Sciatic nerve (tissue), 2 donors: ENCODE data around the gene PRSS50. TPM values are rescaled to one million over a fixed set of nuclear protein-coding genes. Genes with fewer than 3 reads are reported as not detected.
"Not testable (repeated sequence)": the region's sequence is repeated elsewhere in the genome, so short reads cannot be mapped to it uniquely, and the experiment has no call there.

ENCODE experiments used
- ATAC-seq: fragments of 200-7000 bp; cut with Tn5 transposase; one replicate; pipeline ENCODE4 v1.9.1; 2020; ENCODE audit warnings: mild to moderate bottlenecking, moderate library complexity
- DNase-seq: peaks from one replicate; pipeline ENCODE4 v3.0.0-alpha.2; 2020; ENCODE audit warnings: low spot score
- intact Hi-C: fragments of 100-400 bp; cut with DNase I; formaldehyde crosslinking; loops from one replicate; pipeline ENCODE4 v1.14.2; 2022
- total RNA-seq: library from RNA; stranded (reverse); fragmentation: NEBNext Ultra II Directional; extraction: Animal tissue kit (Norgen Biotek cat#: 25700); gene quantifications from one replicate; pipeline ENCODE4 v1.2.1, GENCODE V29; 2021
- donor health status: DM: no; HTN: no; CAD: no.
- donor health status: DM: no; HTN: no; CAD: no.

Gene PRSS50, protein sequence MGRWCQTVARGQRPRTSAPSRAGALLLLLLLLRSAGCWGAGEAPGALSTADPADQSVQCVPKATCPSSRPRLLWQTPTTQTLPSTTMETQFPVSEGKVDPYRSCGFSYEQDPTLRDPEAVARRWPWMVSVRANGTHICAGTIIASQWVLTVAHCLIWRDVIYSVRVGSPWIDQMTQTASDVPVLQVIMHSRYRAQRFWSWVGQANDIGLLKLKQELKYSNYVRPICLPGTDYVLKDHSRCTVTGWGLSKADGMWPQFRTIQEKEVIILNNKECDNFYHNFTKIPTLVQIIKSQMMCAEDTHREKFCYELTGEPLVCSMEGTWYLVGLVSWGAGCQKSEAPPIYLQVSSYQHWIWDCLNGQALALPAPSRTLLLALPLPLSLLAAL
- 0.13 TPM for total RNA-seq

DNA sequence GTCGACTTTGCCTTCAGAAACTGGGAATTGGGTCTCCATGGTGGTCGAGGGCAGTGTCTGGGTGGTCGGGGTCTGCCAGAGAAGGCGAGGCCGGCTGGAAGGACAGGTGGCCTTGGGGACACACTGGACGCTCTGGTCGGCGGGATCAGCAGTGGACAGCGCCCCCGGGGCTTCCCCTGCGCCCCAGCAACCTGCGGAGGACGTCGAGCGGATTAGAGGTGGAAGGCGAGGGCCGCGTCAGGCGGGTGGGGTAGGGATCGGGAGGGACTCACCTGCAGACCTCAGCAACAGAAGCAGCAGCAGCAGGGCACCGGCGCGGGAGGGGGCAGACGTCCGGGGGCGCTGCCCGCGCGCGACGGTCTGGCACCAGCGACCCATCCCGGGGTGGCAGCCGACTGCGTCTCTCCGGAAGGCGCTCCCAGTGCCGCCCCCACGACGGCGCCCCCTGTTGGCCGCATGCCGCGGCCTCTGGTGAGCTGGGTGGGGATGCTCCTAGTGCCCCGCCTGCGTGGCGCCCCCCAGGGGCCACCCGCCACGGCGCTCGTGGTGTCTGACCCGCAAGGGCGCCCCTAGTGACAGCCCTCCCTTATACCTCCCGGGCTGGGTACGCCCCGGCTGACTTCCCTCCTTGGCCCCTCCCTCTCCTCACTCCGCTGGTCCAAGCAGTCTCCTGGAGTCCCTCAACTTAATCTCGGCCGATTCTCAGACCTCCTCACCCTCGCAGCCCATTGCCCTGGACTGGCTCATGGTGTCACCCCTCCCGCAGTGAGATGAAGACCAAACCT, at the start of gene PRSS50:
Gene PRSS50, minus strand, starts transcription at position 423 of the 785 bp plus-strand sequence. Its CDS starts 45 bp downstream, at position 378.
- no peak for DNase-seq
- intact Hi-C loops: no loop called here
- ATAC-seq: no peak

DNA sequence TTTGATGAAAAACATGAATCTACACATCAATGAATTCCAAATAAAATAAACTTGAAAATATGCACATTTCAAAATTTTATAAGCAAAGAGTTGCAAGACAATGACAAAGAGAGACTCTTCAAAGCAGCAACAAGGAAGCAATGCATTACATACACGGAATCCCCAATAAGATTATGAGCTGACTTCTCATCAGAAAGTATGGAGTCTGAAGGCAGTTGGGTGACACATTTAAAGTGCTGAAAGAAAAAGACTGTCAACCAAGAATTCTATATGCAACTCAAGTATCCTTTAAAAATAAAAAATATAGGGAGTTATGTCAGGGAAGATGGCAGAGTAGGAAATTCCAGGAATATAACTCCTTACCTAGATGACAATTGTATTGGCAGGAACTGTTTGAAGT, 46.5 kb upstream of the PRSS50 start:
- no peak for ATAC-seq
- intact Hi-C loops: no loop called here
- no peak for DNase-seq

DNA sequence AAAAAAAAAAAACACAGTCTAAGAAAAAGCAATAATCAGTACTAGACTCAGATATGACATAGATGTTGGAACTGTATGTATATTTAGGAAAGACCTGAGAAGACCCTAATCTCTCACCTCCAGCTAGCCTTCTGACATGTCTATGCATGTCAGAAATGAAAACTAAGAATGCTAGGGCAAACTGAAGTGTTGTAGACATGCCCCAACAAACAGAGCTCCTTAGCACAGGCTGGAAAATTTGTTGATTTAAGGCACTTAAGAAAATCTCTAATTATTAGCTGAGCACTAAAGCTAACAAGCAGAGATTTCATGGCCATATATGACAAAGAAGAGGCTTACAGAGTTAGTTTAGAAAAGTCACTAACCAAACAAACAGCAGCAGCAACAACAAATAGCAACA, 45.5 kb upstream of the PRSS50 start:
- ATAC-seq: no peak
- no peak for DNase-seq
- intact Hi-C loops: no loop called here

DNA sequence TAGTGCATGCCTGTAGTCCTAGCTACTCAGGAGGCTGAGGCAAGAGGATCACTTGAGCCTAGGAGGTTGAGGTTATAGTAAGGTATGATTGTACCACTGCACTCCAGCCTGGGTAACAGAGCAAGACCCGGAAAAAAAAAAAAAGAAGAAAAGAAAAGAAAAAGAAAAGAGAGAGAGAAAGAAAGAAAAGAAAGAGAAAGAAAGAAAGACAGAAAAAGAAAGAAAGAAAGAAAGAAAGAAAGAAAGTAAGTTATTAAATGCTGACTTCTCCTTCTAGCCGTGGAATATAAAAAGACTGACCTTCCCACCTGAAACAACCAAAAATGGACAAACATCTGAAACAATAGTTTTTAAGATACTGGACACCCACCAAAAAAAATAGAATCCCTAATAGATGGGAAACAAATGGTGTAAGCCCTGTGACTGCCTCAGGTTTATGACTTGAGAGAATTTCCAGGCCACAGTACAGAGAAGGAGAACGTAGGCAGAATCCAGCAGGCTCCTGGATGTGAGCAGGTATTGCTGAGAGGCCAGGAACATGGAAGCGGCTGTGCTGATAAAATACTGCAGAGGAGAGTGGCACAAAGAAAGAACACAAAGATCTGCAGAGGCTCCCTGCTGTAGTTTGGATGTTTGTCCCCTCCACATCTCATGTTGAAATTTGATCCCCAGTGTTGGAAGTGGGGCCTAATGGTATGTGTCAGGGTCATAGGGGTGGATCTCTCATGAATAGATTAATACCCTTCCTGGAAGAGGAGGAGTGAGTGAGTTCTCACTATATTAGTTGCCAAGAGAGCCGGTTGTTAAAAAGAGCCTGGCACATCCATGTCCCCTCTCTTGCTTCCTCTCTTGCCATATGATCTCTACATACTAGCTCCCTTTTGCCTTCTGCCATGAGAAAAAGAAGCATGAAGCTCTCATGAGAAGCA, 41.8 kb upstream of the PRSS50 start:
- DNase-seq (no peak), ATAC-seq (no peak)
- intact Hi-C loops: no loop called here

DNA sequence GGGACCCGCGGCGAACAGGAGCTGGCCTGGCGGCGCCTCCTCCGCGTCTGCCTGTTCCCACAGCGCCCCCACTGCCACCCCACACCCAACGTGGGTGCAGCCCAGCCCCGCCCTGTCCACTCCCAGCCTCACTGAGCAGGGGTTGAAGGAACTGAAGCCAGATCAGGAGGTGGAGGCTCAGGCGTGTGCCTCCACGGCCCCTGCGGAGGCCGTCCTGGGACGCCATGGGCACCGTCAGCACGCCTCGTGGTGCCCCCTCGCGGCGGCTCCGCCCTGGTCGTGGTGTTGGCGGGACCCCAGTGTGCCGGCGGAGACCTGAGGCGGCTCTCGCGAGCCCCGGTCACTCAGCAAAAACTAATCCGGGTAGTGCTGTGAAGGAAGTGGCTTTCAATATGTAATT, 39.0 kb upstream of the PRSS50 start:
- intact Hi-C loops: no loop called here
- DNase-seq: no peak
- no peak for ATAC-seq

DNA sequence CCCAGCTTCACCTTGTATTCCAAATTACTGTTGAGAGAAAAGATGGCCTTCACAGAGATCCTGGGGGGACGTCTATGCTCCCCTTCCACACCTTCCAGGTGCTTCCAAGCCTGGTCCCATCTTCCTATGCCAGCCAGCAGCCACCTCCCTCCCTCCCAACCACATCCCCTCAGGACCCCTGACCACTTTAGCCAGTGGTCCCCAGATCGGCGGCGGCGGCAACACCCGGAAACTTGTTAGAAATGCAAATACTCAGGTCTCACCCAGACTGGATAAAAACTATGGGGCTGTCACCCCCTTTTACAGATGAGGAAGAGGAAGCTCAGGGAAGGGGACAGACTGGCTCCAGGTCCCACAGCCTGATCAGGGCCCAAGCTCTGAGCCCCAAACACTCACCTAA, 38.0 kb upstream of the PRSS50 start:
- DNase-seq (no peak), ATAC-seq (no peak)
- intact Hi-C loops: no loop called here

DNA sequence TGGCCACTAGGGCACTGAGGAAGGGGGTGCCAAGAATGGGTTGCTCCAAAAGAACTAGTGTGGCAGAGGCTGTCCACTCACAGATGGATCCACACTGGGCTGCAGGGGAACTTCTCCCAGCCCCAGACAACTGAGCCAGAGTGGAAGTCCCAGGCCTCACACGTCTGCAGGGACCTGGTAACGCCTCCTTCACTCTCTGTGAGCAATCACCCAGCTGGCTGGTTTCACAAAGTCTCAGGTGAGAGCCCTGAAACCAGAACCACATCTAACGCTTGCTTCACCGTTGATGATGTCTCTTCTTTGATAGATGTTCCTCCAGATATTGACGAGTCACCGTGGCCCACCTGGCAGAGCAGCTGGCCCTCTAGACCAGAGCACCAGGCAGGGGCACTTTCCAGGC, 35.5 kb upstream of the PRSS50 start:
- intact Hi-C loops: not testable (repeated sequence)

DNA sequence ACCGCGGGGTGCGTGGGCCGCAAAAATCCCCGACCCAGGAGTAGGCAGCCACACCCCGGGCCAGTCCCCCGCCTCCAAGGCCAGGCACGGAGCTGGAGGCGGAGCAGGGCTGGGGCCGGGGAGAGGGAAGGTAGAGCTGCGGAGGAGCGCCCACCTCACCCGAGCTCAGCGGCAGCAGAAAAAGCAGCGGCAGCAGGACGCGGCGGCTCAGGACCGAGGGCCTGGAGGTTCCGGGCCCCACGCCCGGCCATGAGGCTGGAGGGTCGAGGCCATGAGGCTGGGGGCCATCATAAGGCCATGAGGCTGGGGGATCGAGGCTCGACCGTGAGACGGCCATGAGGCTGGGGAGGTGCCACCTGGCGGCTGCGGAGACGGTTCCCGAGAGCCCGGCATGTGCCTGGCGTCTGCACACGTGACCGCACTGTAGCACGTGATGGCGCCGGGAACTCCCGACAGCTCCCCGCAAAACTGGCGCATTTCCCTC, 32.9 kb upstream of the PRSS50 start:
- no peak for DNase-seq
- no peak for ATAC-seq
- intact Hi-C loops: no loop called here

More for the DNA sequence above, 35.5 kb upstream of the PRSS50 start:
- DNase-seq, ATAC-seq: not testable (repeated sequence)

DNA sequence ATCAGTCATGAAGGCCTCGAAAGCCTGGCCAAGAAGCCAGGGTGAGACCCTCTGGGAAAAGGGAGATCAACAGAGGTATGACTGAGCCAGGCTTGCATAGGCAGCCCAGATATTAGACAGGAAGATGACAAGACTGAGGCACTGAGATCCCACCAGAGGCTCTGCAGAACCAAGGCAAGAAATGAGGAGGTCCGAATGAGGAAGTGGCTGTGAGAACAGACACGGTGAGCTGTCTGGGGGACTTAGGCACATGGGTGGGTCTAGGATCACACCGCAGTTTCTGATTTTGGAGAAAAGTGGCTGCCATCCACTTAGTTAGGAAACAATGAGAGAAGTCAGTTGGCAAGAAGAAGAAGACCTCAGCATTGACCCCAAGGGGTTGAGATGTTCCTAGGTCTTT, 31.5 kb upstream of the PRSS50 start:
- DNase-seq (no peak), ATAC-seq (no peak)
- intact Hi-C loops: no loop called here

DNA sequence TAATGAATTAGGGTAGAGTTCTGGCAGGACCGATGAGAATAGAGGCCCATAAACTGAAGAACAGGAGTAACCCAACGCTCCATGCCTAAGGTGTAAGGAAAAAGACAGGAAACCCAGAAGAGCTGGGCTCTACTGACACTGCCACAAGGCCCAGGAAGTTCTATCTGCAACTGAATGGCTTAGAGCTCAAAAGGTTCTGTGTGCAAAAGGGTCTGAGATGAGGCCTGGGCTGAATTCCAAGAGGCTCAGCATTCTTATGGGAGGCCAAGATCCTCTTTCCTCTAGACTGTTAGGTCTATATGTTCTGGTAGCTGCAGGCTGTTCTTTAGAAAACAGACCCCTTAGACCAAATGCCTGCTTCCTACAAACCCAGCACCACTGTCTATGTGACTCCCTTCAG, 30.5 kb upstream of the PRSS50 start:
- ATAC-seq (no peak), DNase-seq (no peak)
- intact Hi-C loops: no loop called here

DNA sequence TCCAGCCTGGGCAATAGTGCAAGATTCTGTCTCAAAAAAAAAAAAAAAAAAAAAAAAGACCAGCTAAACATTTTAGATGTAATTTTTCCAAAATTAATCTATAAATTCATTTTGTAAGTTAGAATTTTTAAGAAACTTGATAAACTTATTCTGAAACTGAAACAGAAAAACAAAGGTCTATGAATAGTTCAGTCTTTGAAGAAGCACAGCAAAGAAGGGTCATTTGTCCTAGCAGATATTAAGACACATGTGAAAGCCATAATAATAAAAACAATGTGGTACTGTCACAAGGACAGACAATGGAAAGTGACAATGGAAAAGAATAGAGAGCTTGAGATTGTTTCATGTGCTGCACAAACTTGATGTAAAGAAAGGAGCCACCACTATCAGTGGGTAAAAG, 29.0 kb upstream of the PRSS50 start:
- no peak for DNase-seq
- intact Hi-C loops: no loop called here
- ATAC-seq: no peak

DNA sequence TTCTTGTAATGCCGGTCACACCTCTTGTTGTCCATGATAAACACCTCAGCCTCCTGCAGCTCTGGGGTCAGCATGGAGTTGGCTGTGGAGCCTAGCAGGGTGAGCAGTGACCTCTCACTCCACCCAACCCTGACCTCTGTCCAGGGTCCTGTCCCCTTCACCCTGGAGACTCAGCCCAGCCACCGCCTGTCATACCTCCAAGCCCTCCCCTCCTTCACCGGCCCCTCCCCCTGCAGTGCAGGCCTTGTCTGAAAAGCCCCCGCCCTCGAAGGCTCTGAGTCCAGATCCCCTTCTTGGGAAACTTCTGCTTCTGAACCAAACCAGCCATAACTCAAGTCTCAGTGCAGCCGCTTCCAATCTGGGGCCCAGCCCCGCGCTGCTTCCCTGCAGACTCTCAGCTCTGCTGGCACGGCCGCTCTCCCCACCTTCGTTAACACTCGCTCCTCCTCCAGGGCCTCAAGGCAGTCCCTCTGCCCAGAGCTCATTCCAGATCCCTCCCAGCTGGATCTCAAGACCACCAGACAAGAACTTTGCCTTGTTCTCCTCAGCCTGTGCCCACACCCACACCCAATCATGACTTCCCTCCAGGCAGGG, 25.4 kb upstream of the PRSS50 start:
- intact Hi-C loops: no loop called here
- ATAC-seq (no peak), DNase-seq (no peak)

DNA sequence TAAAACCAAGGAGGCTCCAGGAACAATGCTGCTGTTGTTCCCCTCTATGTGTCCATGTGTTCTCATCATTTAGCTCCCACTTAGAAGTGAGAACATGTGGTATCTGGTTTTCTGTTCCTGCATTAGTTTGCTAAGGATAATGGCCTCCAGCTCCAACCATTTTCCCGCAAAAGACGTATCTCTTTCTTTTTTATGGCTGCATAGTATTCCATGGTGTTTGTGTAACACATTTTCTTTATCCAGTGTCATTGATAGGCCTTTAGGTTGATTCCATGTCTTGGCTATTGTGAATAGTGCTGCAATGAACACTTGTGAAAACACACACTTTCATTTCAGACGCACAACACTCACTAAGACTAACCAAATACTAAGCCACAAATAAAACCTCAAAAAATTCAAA, 21.9 kb upstream of the PRSS50 start:
- ATAC-seq, intact Hi-C loops: not testable (repeated sequence)

DNA sequence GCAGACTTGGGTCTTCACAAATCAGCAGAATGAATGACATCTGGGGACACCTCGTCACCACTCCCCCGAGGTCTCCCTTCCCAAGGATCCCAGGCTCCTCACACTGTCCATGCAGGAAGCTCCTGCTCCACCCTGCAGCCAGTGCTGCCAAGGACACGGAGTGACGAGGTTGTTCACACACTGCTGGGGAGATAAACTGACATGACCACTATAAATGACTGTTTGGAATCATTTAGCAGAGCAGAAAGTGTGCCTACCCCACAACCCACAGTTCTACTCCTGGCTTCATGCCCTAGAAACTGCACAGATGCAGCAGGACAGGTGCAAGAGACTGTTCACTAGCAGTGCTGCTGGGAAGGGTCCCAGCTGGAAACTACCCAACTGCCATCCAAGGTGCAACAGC, 19.7 kb upstream of the PRSS50 start:
- DNase-seq (no peak), ATAC-seq (no peak)
- intact Hi-C loops: no loop called here

More for the DNA sequence above, 21.9 kb upstream of the PRSS50 start:
- not testable (repeated sequence) for DNase-seq

DNA sequence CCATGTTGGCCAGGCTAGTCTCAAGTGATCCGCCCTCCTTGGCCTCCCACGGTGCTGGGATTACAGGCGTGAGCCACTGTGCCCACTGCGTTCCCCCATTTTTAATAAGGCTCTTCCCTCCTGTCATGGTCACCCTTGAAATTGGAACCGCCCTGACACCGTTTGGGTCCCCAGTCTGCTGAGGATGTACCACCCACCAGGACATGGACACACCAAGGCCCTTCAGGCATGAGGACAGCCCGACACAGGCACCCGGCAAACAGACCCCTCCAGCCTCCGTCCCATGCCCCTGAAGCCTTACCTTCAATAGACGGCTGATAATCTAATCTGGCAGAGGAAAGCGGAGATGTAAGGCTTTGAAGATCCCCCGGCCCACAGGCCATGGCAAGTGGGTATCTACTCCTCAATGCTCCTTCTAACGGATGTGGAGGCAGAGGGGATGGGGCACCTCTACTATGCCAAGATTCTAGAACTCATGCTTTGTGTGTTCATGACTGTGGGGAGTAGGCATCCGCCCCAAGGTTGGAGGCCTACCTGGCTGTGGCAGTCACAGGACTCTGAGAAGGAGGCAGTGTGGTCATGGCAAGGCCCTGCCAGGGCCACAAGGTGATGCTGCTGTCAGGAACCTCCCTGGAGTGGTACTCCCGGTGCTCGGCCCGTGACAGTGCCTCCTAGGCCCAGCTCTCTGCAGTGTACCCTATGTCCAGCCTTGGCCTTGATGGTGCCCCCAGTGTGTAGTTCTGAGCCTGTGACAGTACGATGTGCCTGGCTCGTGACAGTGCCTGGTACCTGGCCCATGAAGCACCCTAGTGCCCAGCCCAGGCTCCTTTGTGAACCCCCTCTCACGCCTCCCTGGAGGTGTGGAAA, 18.6 kb upstream of the PRSS50 start:
- DNase-seq (no peak), ATAC-seq (no peak)
- intact Hi-C loops: no loop called here

DNA sequence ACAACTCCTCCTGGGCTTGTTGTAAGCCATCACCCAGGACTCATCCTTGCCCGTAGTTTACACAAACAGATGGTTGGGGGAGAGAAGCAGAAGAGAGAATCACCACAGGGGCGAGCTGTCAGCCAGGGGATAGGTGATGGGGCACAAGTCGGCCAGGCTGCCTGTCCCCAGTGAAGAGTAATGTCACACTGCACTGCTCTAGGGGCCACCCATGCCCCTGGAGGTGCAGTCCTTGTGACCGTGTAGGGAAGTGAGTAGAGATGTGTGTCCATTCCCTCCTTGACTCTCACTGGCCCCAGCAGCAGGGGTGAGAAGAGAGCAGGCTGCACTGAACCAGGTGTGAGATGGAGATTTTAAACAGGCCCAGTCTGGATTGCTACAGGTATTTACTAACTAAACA, 17.1 kb upstream of the PRSS50 start:
- DNase-seq: no peak
- no peak for ATAC-seq
- intact Hi-C loops: no loop called here

DNA sequence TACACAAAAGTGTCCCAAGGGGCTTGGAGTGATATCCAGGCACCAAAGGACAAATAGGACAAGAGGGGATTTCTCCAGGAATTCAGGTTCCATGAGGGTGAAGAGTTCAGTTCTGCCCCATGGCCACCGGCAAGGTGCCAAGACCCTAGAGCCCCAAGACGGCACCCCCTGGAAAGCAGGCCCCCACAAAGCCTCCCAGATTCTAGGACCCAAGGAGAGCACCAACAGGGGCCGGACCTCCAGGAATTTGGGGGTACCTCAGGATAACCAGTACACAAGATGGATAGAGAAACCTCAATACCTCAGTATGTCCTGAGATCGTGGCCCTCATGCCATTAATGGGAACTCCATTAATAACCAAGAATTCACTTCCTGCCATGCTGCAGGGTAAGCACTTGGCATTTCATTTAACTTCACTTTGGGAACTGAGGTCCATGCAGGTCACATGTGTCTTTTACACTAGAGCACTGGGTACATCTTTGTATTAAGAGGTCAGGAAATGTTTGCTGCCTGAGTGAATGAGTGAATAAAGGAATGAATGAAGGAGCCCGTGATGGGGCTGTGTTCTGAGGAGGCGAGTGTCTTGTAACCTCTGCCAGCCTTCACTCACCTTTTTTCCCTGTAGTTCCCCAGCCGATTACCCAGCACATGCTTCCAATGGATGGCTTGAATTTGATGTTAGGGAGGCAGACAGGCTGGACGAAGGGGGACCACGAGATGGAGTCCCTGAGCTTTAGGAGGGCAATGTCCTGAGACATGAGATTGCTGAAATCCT, 15.5 kb upstream of the PRSS50 start:
- DNase-seq (no peak), ATAC-seq (no peak)
- intact Hi-C loops: loop anchor here (2.0 kb wide), 1 partner anchor 50 kb away; no protein-coding TSS in a partner anchor
